SK-N-SH (cell line): ENCODE results near the gene TBC1D20. TPM values are rescaled to one million over a fixed set of nuclear protein-coding genes. Genes with fewer than 3 reads are reported as not detected.

ENCODE experiments used
- CTCF ChIA-PET: fragments of 300-600, 350-600 bp; formaldehyde crosslinking; extraction: SDS; loops from one replicate; lab custom pipeline; 2021; lab: Yijun Ruan, JAX
- POLR2A ChIA-PET: fragments of 350-600 bp; sonication (Branson Sonifier 250); formaldehyde crosslinking; extraction: SDS; loops from one replicate; lab custom pipeline; 2020; ENCODE audit warnings: antibody characterized with exemption, inconsistent platforms; lab: Yijun Ruan, JAX
- DNase-seq: peaks from one replicate; pipeline ENCODE4 v3.0.0; 2012
- H2AFZ ChIP-seq: fragments of 200-600 bp; sonication (generic); 2 replicates; pipeline ENCODE4 v1.8.1; 2016; ENCODE audit warnings: antibody characterized with exemption, mild to moderate bottlenecking, low read depth
- H3F3A ChIP-seq: fragments of 200-600 bp; sonication (generic); replicated peaks from 2 replicates; pipeline ENCODE3; 2016; ENCODE audit warnings: antibody characterized with exemption, mild to moderate bottlenecking; ENCODE audit not compliant: insufficient read depth
- H3K27ac ChIP-seq, 2 experiments: fragments of 200-500 bp in 1 of 2; fragments of 200-600 bp in 1 of 2; sonication (Bioruptor generic) in 1 of 2; sonication (generic), shearing (Covaris generic) in 1 of 2; 2 replicates each; pipeline versions ENCODE4 v1.5.1 to v1.6.1; 2014 to 2016; ENCODE audit warnings: low read depth in 2 of 2, inconsistent platforms in 1 of 2, low read length in 1 of 2, mild to moderate bottlenecking in 1 of 2, mixed read lengths in 1 of 2
- H3K27me3 ChIP-seq: fragments of 200-600 bp; sonication (generic), shearing (Covaris generic); 2 replicates; pipeline ENCODE4 v1.6.1; 2016; ENCODE audit warnings: mixed run types; ENCODE audit not compliant: insufficient read depth
- H3K36me3 ChIP-seq, 2 experiments: fragments of 200-500 bp in 1 of 2; fragments of 200-600 bp in 1 of 2; sonication (Bioruptor generic) in 1 of 2; sonication (generic) in 1 of 2; replicated peaks in 1 of 2; 2 replicates each; pipeline versions ENCODE3 to v1.5.1; 2014 to 2016; ENCODE audit warnings: low read length in 1 of 2, mild to moderate bottlenecking in 1 of 2; ENCODE audit not compliant: insufficient read depth in 2 of 2, control insufficient read depth in 1 of 2
- H3K4me1 ChIP-seq, 2 experiments: fragments of 200-500 bp in 1 of 2; fragments of 200-600 bp in 1 of 2; sonication (Bioruptor generic) in 1 of 2; sonication (generic), shearing (Covaris generic) in 1 of 2; 2 replicates each; pipeline versions ENCODE4 v1.5.1 to v1.6.1; 2014 to 2016; ENCODE audit warnings: low read depth in 1 of 2, low read length in 1 of 2, mixed run types in 1 of 2; ENCODE audit not compliant: insufficient read depth in 2 of 2, control insufficient read depth in 1 of 2
- H3K4me2 ChIP-seq: fragments of 200-600 bp; sonication (generic), shearing (Covaris generic); 2 replicates; pipeline ENCODE4 v1.6.1; 2017; ENCODE audit warnings: mixed run types
- H3K4me3 ChIP-seq, 2 experiments: fragments of 200-500 bp in 1 of 2; fragments of 200-600 bp in 1 of 2; sonication (Bioruptor generic) in 1 of 2; sonication (generic), shearing (Covaris generic) in 1 of 2; 2 replicates each; pipeline versions ENCODE4 v1.5.1 to v1.8.1; 2014 to 2016; ENCODE audit warnings: low read depth in 2 of 2, inconsistent platforms in 1 of 2, low read length in 1 of 2, mild to moderate bottlenecking in 1 of 2, mixed read lengths in 1 of 2, moderate library complexity in 1 of 2
- H3K79me2 ChIP-seq: fragments of 200-600 bp; sonication (generic); 2 replicates; pipeline ENCODE4 v1.8.1; 2017; ENCODE audit warnings: mild to moderate bottlenecking; ENCODE audit not compliant: insufficient read depth
- H3K9ac ChIP-seq: fragments of 200-600 bp; sonication (generic); 2 replicates; pipeline ENCODE4 v1.6.1; 2017; ENCODE audit warnings: mixed run types
- H3K9me2 ChIP-seq: fragments of 200-600 bp; sonication (generic); 2 replicates; pipeline ENCODE4 v1.6.1; 2017; ENCODE audit warnings: mixed run types
- H3K9me3 ChIP-seq: fragments of 200-600 bp; sonication (generic); 2 replicates; pipeline ENCODE4 v1.6.1; 2017; ENCODE audit warnings: mixed run types, mild to moderate bottlenecking, moderate library complexity
- H4K20me1 ChIP-seq: fragments of 200-600 bp; sonication (generic); 2 replicates; pipeline ENCODE4 v1.6.1; 2017; ENCODE audit warnings: mild to moderate bottlenecking, mixed run types; ENCODE audit not compliant: insufficient read depth
- CHD2 ChIP-seq: fragments of 150-350 bp; IDR thresholded peaks from 2 replicates; pipeline ENCODE4 v1.6.1; 2018; ENCODE audit warnings: low read length; ENCODE audit not compliant: partially characterized antibody
- EP300 ChIP-seq, 2 experiments: IDR thresholded peaks; 2 replicates each; pipeline versions ENCODE4 v1.4.0 to v1.6.1; 2012; ENCODE audit warnings: borderline replicate concordance in 1 of 2, low read depth in 1 of 2, low read length in 1 of 2
- EZH2phosphoT487 ChIP-seq: fragments of 200-600 bp; sonication (generic); IDR thresholded peaks from 2 replicates; pipeline ENCODE4 v1.6.1; 2017; ENCODE audit warnings: low read depth, mixed run types, mild to moderate bottlenecking, antibody characterized with exemption, moderate library complexity, borderline replicate concordance
- FOSL2 ChIP-seq: IDR thresholded peaks from 2 replicates; pipeline ENCODE4 v1.4.0; 2012; ENCODE audit warnings: low read depth, mild to moderate bottlenecking, moderate library complexity, borderline replicate concordance
- FOXJ3 ChIP-seq: sonication (generic); formaldehyde crosslinking; IDR thresholded peaks from 2 replicates; pipeline ENCODE4 v1.5.1; 2020; ENCODE audit warnings: mild to moderate bottlenecking, missing genetic modification reagents
- FOXM1 ChIP-seq: IDR thresholded peaks from 2 replicates; pipeline ENCODE4 v1.4.0; 2012; ENCODE audit warnings: low read depth, mild to moderate bottlenecking
- GATA2 ChIP-seq: sonication (generic); formaldehyde crosslinking; IDR thresholded peaks from 2 replicates; pipeline ENCODE4 v1.5.0; 2020; ENCODE audit warnings: mild to moderate bottlenecking, missing genetic modification reagents
- JUND ChIP-seq: IDR thresholded peaks from 2 replicates; pipeline ENCODE4 v1.4.0; 2012
- MAX ChIP-seq: IDR thresholded peaks from 2 replicates; pipeline ENCODE4 v1.4.0; 2012; ENCODE audit warnings: low read depth
- MEF2A ChIP-seq: IDR thresholded peaks from 2 replicates; pipeline ENCODE4 v1.4.0; 2012; ENCODE audit warnings: low read depth, borderline replicate concordance
- MXI1 ChIP-seq: IDR thresholded peaks from 2 replicates; pipeline ENCODE4 v1.6.1; 2012; ENCODE audit warnings: mild to moderate bottlenecking, low read depth, low read length, improper control_type of control experiment
- NRF1 ChIP-seq: IDR thresholded peaks from 2 replicates; pipeline ENCODE4 v1.6.1; 2012; ENCODE audit warnings: low read depth, mild to moderate bottlenecking, low read length
- RFX5 ChIP-seq: IDR thresholded peaks from 2 replicates; pipeline ENCODE4 v1.6.1; 2012; ENCODE audit warnings: mild to moderate bottlenecking, improper control_type of control experiment, low read length
- TAF1 ChIP-seq: IDR thresholded peaks from 2 replicates; pipeline ENCODE4 v1.6.1; 2012; ENCODE audit warnings: low read depth, mild to moderate bottlenecking, low read length, moderate library complexity, borderline replicate concordance
- TEAD4 ChIP-seq: IDR thresholded peaks from 2 replicates; pipeline ENCODE4 v1.4.0; 2012; ENCODE audit warnings: mild to moderate bottlenecking, borderline replicate concordance; ENCODE audit not compliant: insufficient read depth
- YY1 ChIP-seq: IDR thresholded peaks from 2 replicates; pipeline ENCODE4 v1.4.0; 2012; ENCODE audit warnings: low read depth, mild to moderate bottlenecking
- ZBTB33 ChIP-seq: IDR thresholded peaks from 2 replicates; pipeline ENCODE4 v1.4.0; 2012; ENCODE audit warnings: low read depth, borderline replicate concordance
- WGBS: methylation state at CpG from one replicate; pipeline ENCODE4 v1.1.6; 2017; ENCODE audit warnings: low lambda C conversion rate; 5-methylcytosine and 5-hydroxymethylcytosine counted together
- polyA plus RNA-seq, 3 experiments: library from polyadenylated mRNA; depleted of rRNA; stranded (reverse); fragments of >200 nt; gene quantifications; 2 replicates each; pipeline ENCODE4 v1.2.3, GENCODE V29; 2012
- TF ChIP-seq, protein P1 (sequence below): IDR thresholded peaks from 2 replicates; pipeline ENCODE4 v1.4.0; 2012; ENCODE audit warnings: low read depth, borderline replicate concordance
- TF ChIP-seq, protein P2 (sequence below): fragments of 150-350 bp; IDR thresholded peaks from 2 replicates; pipeline ENCODE4 v1.6.1; 2017; ENCODE audit warnings: antibody characterized with exemption, low read length, low read depth, borderline replicate concordance

Gene TBC1D20
- polyA plus RNA-seq, 1 of the 3 experiments (the other 2 are of a cell fraction), result 27.7 TPM

DNA sequence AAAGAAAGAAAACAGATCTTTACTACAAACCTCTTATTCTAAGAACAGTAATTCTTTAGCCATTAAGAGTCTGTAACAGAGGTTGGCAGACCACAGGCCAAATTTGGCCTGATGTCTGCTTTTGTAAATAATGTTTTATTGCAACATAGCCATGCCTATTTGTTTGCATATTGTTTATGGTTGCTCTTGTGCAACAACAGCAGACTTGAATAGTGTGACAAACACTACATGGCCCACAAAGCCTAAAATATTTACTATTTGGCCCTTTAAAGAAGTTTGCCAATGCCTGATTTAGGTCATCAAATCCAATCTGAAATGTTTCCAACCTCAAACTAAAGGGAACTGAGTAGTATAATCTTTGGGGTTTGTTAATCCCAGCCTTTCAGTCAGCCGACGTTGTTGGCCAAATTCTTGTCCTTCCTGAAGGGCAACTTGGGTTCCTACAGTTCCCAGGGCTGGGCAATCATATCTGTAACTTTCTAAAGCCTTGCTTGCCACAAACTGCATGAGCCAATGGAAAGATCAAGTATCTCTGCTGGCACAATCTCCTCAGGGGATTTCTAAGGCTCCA, 33.9 kb upstream of the TBC1D20 start:
- Histone ChIP-seq H3K4me1 (no peaks in the 10 kb centered on the region), H4K20me1 (no peaks in the 10 kb centered on the region), H3K9me2 (no peaks in the 10 kb centered on the region), H3K9ac (no peak overlapping the region), H3K36me3 (peaks cover 61 to 77% of the 10 kb centered on the region in 2 experiments), H3K4me3 (no peak overlapping the region), H3K4me2 (no peak overlapping the region), H3F3A (no peaks in the 10 kb centered on the region), H2AFZ (no peak overlapping the region), H3K79me2 (no peaks in the 10 kb centered on the region), H3K9me3 (no peaks in the 10 kb centered on the region)
- DNase-seq, result no peak
- WGBS, result 85% methylated on average over 2 of the region's 2 CpGs
- ChIA-PET POLR2A (no interaction called here), CTCF (no interaction called here)
- TF ChIP-seq FOXM1, result no peak
- TF ChIP-seq FOXJ3 (CRISPR knock-in tag), result no peak
- no peak for TF ChIP-seq EP300 (IDR thresholded peaks at IDR 0.05; ENCODE audit: borderline replicate concordance in 1 of 2, low read depth in 1 of 2, low read length in 1 of 2)
- no peak for TF ChIP-seq TAF1
- no peak for TF ChIP-seq RFX5
- TF ChIP-seq FOSL2, result no peak
- no peak for TF ChIP-seq MXI1
- TF ChIP-seq TEAD4, result no peak
- TF ChIP-seq, protein P1, sequence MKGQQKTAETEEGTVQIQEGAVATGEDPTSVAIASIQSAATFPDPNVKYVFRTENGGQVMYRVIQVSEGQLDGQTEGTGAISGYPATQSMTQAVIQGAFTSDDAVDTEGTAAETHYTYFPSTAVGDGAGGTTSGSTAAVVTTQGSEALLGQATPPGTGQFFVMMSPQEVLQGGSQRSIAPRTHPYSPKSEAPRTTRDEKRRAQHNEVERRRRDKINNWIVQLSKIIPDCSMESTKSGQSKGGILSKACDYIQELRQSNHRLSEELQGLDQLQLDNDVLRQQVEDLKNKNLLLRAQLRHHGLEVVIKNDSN, result no peak
- no peak for TF ChIP-seq MAX
- TF ChIP-seq, protein P2, sequence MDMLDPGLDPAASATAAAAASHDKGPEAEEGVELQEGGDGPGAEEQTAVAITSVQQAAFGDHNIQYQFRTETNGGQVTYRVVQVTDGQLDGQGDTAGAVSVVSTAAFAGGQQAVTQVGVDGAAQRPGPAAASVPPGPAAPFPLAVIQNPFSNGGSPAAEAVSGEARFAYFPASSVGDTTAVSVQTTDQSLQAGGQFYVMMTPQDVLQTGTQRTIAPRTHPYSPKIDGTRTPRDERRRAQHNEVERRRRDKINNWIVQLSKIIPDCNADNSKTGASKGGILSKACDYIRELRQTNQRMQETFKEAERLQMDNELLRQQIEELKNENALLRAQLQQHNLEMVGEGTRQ, result no peak
- TF ChIP-seq ZBTB33, result no peak
- TF ChIP-seq, all 33 proteins: peak for 0
- no peaks in the 10 kb centered on the region for H3K27me3 ChIP-seq
- H3K27ac ChIP-seq, result no peak overlapping the region

DNA sequence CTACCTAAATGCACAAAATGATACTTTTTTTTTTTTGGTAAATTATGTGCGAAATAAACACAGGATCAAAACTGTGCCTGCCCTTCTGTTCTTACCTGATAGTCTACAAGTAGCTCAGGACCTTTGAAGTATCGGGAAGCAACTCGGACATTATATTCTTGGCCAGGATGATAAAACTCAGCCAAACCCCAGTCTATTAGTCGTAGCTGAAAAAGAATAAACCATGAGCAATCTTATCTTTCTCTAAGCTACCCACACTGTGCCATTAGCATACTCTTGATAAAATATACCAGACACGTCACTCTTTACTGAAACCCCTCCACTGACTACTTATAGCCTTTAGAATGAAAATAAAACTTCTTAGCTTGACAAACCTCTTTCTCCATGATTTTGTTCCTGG, 29.8 kb upstream of the TBC1D20 start:
- H3K79me2 ChIP-seq, result no peaks in the 10 kb centered on the region
- 97% methylated on average over 5 of the region's 5 CpGs for WGBS
- H3K4me3 ChIP-seq, result no peak overlapping the region
- no peak overlapping the region for H2AFZ ChIP-seq
- H3K9ac ChIP-seq, result no peak overlapping the region
- DNase-seq, result no peak
- ChIA-PET POLR2A (no interaction called here), CTCF (interaction anchor here (1.0 to 1.6 kb wide), 5 partner anchors 13 to 153 kb away, joined by 3 to 7 read pairs (median 4); no protein-coding TSS in a partner anchor)
- H3K36me3 ChIP-seq, result peaks cover 77 to 78% of the 10 kb centered on the region in 2 experiments
- H3K27ac ChIP-seq, result no peak overlapping the region
- no peaks in the 10 kb centered on the region for H4K20me1 ChIP-seq
- no peaks in the 10 kb centered on the region for H3F3A ChIP-seq
- no peak overlapping the region for H3K4me2 ChIP-seq
- H3K9me3 ChIP-seq, result no peaks in the 10 kb centered on the region
- H3K9me2 ChIP-seq, result no peaks in the 10 kb centered on the region
- no peaks in the 10 kb centered on the region for H3K4me1 ChIP-seq
- no peaks in the 10 kb centered on the region for H3K27me3 ChIP-seq
- no peak for TF ChIP-seq EP300 (IDR thresholded peaks at IDR 0.05; ENCODE audit: borderline replicate concordance in 1 of 2, low read depth in 1 of 2, low read length in 1 of 2)
- TF ChIP-seq EZH2phosphoT487, result no peak
- TF ChIP-seq GATA2 (CRISPR knock-in tag), result no peak
- TF ChIP-seq, protein P1, result no peak
- TF ChIP-seq RFX5, result no peak
- TF ChIP-seq NRF1, result no peak
- TF ChIP-seq CHD2, result no peak
- TF ChIP-seq YY1, result no peak
- no peak for TF ChIP-seq ZBTB33
- no peak for TF ChIP-seq MAX
- no peak for TF ChIP-seq MEF2A
- no peak for TF ChIP-seq JUND
